SH-SY5Y (cell line): ENCODE results near the gene C4B.

Experiments
- GATA2 ChIP-seq: IDR thresholded peaks from 2 replicates; pipeline ENCODE4 v1.6.1; 2011; ENCODE audit warnings: mild to moderate bottlenecking, low read depth, low read length
- GATA3 ChIP-seq: IDR thresholded peaks from 2 replicates; pipeline ENCODE4 v1.6.1; 2011; ENCODE audit warnings: low read depth, mild to moderate bottlenecking, low read length, moderate library complexity

Gene C4B

GRCh38 chr6:32056254-32056653 is 41.7 kb downstream of the C4B start:
- TF ChIP-seq GATA2: no peak
- no peak for TF ChIP-seq GATA3

DNA sequence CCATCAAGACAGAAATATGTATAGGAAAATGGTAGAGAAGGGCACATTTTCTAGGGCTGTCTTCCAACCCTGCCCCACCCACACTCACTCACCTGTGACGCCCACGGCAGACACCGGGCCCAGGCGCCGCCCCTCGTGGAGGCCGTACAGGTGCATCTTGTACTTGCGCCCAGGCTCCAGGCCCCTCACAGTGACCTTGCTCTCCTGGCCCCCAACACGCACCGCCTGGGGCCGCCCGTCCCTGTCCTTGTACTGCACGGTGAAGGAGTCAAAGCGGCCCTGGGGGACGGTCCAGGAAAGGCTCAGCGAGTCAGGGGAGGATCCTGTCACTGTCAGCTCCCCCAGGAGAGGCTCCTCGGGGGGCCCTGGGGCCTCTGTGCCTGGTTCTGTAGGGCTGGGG is 43.4 kb downstream of the C4B start:
- no peak for TF ChIP-seq GATA2
- no peak for TF ChIP-seq GATA3

GRCh38 chr6:32058511-32058963 is 43.9 kb downstream of the C4B start:
- TF ChIP-seq GATA3: no peak

DNA sequence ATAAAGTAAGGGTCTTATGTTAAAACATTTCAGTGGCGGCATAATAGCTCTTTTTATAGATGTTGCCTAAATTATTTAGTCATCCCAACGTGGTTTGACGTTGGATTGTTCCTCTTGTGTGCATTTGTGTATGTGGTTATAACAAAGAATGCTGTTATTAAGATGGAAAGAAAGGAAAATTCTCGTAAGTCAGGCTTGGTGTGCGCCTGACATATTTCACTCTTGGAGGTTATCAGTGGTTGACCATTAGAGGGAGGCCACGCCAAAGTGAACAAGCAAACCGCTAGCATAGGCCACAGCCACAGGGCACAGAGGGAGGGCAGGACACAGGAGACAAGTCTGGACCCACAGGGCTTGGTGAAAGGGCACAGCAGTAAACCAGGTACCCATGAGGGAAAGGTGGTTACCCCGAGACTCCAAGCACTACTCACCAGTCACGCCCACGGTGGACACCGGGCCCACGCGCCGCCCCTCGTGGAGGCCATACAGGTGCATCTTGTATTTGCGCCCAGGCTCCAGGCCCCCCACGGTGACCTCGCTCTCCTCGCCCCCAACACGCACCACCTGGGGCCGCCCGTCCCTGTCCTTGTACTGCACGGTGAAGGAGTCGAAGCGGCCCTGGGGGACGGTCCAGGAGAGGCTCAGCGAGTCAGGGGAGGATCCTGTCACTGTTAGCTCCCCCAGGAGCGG is 46.5 kb downstream of the C4B start:
- TF ChIP-seq GATA2 (no peak), GATA3 (no peak)

DNA sequence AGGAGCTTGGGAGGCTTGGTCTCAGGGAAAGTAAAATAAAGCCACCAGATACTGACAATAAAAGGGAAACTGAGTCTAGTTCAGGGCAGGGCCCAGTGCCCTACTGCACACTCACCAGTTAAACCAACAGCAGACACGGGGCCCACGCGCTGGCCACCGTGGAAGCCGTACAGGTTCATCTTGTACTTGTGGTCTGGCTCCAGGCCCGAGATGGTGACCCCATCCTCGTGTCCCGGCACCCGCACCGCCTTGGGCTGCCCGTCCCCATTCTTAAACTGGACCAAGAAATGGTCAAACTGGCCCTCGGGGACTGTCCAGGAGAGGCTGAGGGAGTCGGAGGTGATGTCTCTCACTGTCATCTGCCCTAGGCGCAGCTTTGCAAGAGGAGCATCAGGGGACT is 50.1 kb downstream of the C4B start:
- TF ChIP-seq GATA2: no peak
- TF ChIP-seq GATA3: no peak

DNA sequence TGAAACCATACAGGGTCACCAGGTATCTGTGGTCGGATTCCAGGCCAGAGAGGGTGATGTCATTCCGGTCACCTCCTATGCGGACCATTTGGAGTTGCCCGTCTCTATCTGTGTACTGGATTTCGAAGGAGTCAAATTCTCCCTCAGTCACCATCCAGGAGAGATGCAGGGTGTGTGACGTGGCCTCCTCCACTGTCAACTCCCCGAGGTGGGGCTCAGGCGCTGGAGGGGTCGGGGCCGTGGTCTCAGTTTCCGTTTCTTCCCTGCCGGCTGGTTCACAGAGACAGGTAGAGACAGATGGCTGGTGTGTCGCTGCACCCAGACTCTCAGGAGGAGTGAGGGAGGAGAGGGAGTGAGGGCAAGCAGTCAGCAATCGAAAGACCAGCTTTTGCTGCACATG is 54.3 kb downstream of the C4B start:
- no peak for TF ChIP-seq GATA3
- TF ChIP-seq GATA2: no peak

- TF ChIP-seq GATA3 (no peak), GATA2 (no peak)
Observed at GRCh38 chr6:32069460-32069859, 54.9 kb downstream of the C4B start.

DNA sequence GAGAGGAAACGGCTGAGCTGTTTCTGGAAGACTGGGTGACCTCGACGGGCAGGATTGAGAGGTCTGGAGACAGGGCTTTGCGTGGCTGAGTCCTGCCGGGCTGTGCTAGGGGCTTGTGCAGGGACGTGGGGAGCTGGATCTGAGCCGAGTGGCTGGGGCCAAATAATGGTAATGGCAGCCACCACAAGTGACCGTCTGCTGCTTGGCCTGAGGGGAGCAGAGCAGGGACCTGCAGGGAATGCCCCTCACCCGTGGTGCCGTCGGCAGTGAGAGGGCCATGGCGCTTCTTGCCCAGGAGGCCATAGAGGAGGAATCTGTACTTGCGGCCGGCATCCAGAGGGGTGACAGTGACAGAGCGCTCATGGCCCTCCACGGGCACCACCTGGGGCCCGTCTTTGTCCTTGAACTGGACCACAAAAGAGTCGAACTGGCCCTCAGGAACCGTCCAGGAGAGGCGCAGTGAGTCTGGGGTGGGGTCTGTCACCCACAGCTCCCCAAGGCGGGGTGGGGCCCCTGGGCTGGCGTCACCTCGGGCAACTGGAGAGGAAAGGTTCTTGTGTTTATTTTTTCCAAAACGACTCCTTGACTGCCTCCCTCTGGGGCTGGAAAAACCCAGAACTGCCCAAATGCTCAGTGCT is 55.4 kb downstream of the C4B start:
- no peak for TF ChIP-seq GATA3
- no peak for TF ChIP-seq GATA2

- no peak for TF ChIP-seq GATA2
- TF ChIP-seq GATA3: no peak
Observed at GRCh38 chr6:32070814-32071543, 56.4 kb downstream of the C4B start.

GRCh38 chr6:32073101-32073500 is 58.5 kb downstream of the C4B start:
- TF ChIP-seq GATA3: no peak
- TF ChIP-seq GATA2: no peak

- TF ChIP-seq GATA3 (no peak), GATA2 (no peak)
Observed at GRCh38 chr6:32073613-32074012, 59.0 kb downstream of the C4B start.

DNA sequence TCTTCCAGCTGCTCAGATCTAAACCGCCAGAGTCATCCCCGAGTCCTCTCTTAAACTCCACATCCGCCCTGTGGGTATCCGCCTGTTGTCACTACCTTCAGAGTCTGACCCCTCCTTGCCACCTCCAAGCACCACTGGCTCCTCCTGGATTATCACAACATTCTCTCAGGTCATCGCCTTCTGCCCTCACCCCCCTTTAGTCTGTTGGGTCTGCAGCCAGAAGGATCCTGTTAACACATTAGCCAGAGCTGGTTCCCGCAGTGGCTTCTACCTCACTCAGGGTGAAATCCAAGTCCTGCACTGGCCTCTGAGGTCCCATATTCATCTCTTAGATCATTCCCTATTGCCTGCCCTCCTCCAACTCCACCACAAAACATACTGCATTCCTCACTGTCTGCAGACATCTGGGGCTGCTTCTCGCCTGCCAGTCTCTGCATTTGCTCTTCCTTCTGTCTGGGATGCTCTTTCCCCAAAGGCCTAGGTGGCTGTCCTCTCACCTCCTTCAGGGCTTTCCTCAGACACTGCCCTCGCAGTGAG is 60.5 kb downstream of the C4B start:
- no peak for TF ChIP-seq GATA2
- no peak for TF ChIP-seq GATA3

DNA sequence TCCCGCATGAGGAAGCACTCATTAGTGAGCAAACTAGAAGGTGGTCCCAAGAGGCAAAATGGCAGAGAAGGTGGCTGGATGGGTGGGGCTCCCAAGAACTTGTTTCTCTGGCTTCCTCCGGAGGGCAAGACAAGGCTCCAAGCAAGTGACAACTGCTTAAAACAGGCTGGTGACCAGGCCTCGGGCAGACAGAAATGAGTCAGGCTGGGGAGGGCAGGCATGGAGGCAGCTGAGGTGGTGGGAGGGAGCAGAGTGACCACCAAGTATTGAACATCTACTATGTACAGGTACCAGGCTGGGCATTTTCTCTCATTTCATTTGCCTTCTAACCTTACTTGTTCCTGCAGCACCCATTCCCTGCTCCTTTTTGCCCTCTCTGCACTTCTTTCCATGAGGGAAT is 61.2 kb downstream of the C4B start:
- TF ChIP-seq GATA3 (no peak), GATA2 (no peak)

DNA sequence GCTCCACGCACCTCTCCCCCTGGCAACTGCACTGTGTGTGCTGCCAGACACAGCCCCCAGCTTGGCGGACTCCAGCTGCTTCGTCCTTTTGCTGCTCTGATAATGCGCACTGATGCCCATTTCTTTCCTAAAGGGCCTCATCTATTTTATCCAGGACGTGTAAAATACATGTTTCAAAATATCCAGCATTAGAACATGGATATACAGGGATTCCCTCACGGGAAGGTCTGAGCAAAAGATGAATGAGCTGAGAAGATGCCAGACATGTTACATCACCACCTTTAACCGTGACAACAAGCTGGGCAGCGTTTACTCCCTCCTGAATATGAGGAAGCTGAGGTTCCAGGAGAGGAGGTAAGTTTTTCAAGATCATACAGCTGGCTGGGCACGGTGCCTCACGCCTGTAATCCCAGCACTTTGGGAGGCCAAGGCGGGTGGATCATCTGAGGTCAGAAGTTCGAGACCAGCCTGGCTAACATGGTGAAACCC is 61.8 kb downstream of the C4B start:
- TF ChIP-seq GATA3 (no peak), GATA2 (no peak)
